Endothelial cell of umbilical vein (primary cell): ENCODE results near the gene DSP. TPM values are rescaled to one million over a fixed set of nuclear protein-coding genes. Genes with fewer than 3 reads are reported as not detected.

Experiments used
- BruUV-seq: library from RNA; stranded (reverse); fragments of 400-500 nt; replicated peaks from 2 replicates; lab custom pipeline; 2021; lab: Mats Ljungman, UMichigan
- CTCF ChIA-PET: fragments of 300-600, 350-600 bp; sonication (Branson Sonifier 250); formaldehyde crosslinking; loops from one replicate; lab custom pipeline; 2021; ENCODE audit warnings: antibody characterized with exemption, inconsistent platforms; lab: Charles Lee
- POLR2A ChIA-PET: fragments of 300-600, 350-600 bp; sonication (Branson Sonifier 250); formaldehyde crosslinking; loops from one replicate; lab custom pipeline; 2021; ENCODE audit warnings: antibody characterized with exemption, inconsistent platforms; lab: Charles Lee
- DNase-seq: peaks from one replicate; pipeline ENCODE4 v3.0.0-alpha.2; 2011; ENCODE audit warnings: low read depth, low spot score
- FAIRE-seq: peaks from 2 replicates; lab custom pipeline; 2011; peaks lifted over from hg19 to GRCh38; lab: Jason Lieb, UNC
- H2AFZ ChIP-seq: 2 replicates; pipeline ENCODE4 v1.6.0; 2012; ENCODE audit warnings: low read depth, low read length, control low read depth, inconsistent platforms
- H3K27ac ChIP-seq: 2 replicates; pipeline ENCODE4 v1.5.1; 2011; ENCODE audit warnings: low read depth, mild to moderate bottlenecking, control low read depth, low read length, moderate library complexity; ENCODE audit not compliant: insufficient read depth
- H3K27me3 ChIP-seq, 2 experiments: 2 replicates each; pipeline versions ENCODE4 v1.6.0 to v1.6.1; 2011; ENCODE audit warnings: low read length in 2 of 2, mixed read lengths in 1 of 2; ENCODE audit not compliant: control insufficient read depth in 2 of 2, insufficient read depth in 2 of 2
- H3K36me3 ChIP-seq, 2 experiments: 2 replicates in 1 of 2; 3 replicates in 1 of 2; pipeline ENCODE4 v1.5.1; 2011; ENCODE audit warnings: low read length in 2 of 2, mild to moderate bottlenecking in 1 of 2, moderate library complexity in 1 of 2; ENCODE audit not compliant: control insufficient read depth in 2 of 2, insufficient read depth in 2 of 2; ENCODE audit errors: extremely low read depth in 1 of 2
- H3K4me1 ChIP-seq: 3 replicates; pipeline ENCODE4 v1.5.1; 2011; ENCODE audit warnings: mild to moderate bottlenecking, low read length; ENCODE audit not compliant: control insufficient read depth, insufficient read depth; ENCODE audit errors: extremely low read depth
- H3K4me2 ChIP-seq: 2 replicates; pipeline ENCODE4 v1.6.1; 2011; ENCODE audit warnings: low read length, control low read depth, mixed read lengths; ENCODE audit not compliant: insufficient read depth
- H3K4me3 ChIP-seq, 3 experiments: fragments of 200-600 bp in 1 of 3; sonication (generic), shearing (Covaris generic) in 1 of 3; replicated peaks in 1 of 3; 2 replicates each; pipeline ENCODE4 v1.5.1; 2011 to 2016; ENCODE audit warnings: control low read depth in 3 of 3, low read length in 3 of 3, mild to moderate bottlenecking in 2 of 3, inconsistent platforms in 1 of 3, low read depth in 1 of 3, moderate library complexity in 1 of 3; ENCODE audit not compliant: insufficient read depth in 1 of 3
- H3K79me2 ChIP-seq: 2 replicates; pipeline ENCODE4 v1.6.0; 2012; ENCODE audit warnings: low read length, inconsistent platforms; ENCODE audit not compliant: control insufficient read depth, insufficient read depth
- H3K9ac ChIP-seq: replicated peaks from 2 replicates; pipeline ENCODE3; 2011; ENCODE audit warnings: low read length, control low read depth; ENCODE audit not compliant: insufficient read depth; ENCODE audit errors: extremely low read depth
- H3K9me1 ChIP-seq: replicated peaks from 3 replicates; pipeline ENCODE4 v1.6.0; 2011; ENCODE audit warnings: mild to moderate bottlenecking, low read length; ENCODE audit not compliant: control insufficient read depth, insufficient read depth; ENCODE audit errors: extremely low read depth
- H3K9me3 ChIP-seq: replicated peaks from 2 replicates; pipeline ENCODE4 v1.5.1; 2012; ENCODE audit warnings: low read length, inconsistent platforms; ENCODE audit not compliant: control insufficient read depth, insufficient read depth
- H4K20me1 ChIP-seq: replicated peaks from 2 replicates; pipeline ENCODE3; 2011; ENCODE audit warnings: mild to moderate bottlenecking, low read length; ENCODE audit not compliant: control insufficient read depth, insufficient read depth; ENCODE audit errors: extremely low read depth
- EZH2 ChIP-seq: IDR thresholded peaks from 2 replicates; pipeline ENCODE4 v1.6.1; 2012; ENCODE audit warnings: borderline replicate concordance, low read depth, mild to moderate bottlenecking, moderate library complexity, low read length, inconsistent platforms; ENCODE audit not compliant: severe bottlenecking
- FOS ChIP-seq: IDR thresholded peaks from 2 replicates; pipeline ENCODE4 v1.6.1; 2011; ENCODE audit warnings: mild to moderate bottlenecking, low read length, moderate library complexity, borderline replicate concordance; ENCODE audit not compliant: insufficient read depth
- GATA2 ChIP-seq: IDR thresholded peaks from 2 replicates; pipeline ENCODE4 v1.7.0; 2011; ENCODE audit warnings: low read depth, mild to moderate bottlenecking, moderate library complexity, mixed read lengths, low read length; ENCODE audit not compliant: insufficient read length, insufficient read depth
- JUN ChIP-seq: IDR thresholded peaks from 2 replicates; pipeline ENCODE4 v1.6.1; 2011; ENCODE audit warnings: borderline replicate concordance, low read depth; ENCODE audit not compliant: insufficient read length, insufficient read depth
- MYC ChIP-seq: IDR thresholded peaks from one replicate; pipeline ENCODE4 v1.6.1; 2011; ENCODE audit warnings: mild to moderate bottlenecking, low read depth, low read length
- POLR2A ChIP-seq: IDR thresholded peaks from 2 replicates; pipeline ENCODE4 v1.6.1; 2012; ENCODE audit warnings: low read depth, mild to moderate bottlenecking, control low read depth, low read length
- POLR2AphosphoS5 ChIP-seq: IDR thresholded peaks from 2 replicates; pipeline ENCODE4 v1.6.1; 2012; ENCODE audit warnings: low read depth, mild to moderate bottlenecking, control low read depth, low read length, moderate library complexity; ENCODE audit not compliant: insufficient read depth
- dilution Hi-C: fragments of 300-500 bp; cut with MboI; formaldehyde crosslinking; loops from one replicate; pipeline ENCODE4 v1.15.0; 2019; ENCODE audit warnings: low sequenced_read_pairs; ENCODE audit not compliant: extremely low pct_ligation_motif_present
- intact Hi-C: fragments of 100-400 bp; cut with micrococcal nuclease; formaldehyde crosslinking; loops from one replicate; pipeline ENCODE4 v1.10.0; 2022
- polyA plus RNA-seq, 4 experiments: library from polyadenylated mRNA; depleted of rRNA in 3 of 4; stranded (reverse) in 3 of 4; unstranded in 1 of 4; fragments of >200 nt; gene quantifications; 2 replicates each; pipeline versions ENCODE4 v1.2.1 to v1.2.3, GENCODE V29; 2011 to 2012; ENCODE audit warnings: missing spikeins in 1 of 4
- total RNA-seq: library from RNA; stranded (reverse); gene quantifications from 2 replicates; pipeline ENCODE4 v1.2.3, GENCODE V29; 2021
- TF ChIP-seq, protein P1 (sequence below): IDR thresholded peaks from 2 replicates; pipeline ENCODE4 v1.6.1; 2011; ENCODE audit not compliant: insufficient read depth, insufficient read length
- TF ChIP-seq, protein P2 (sequence below), 2 donors: IDR thresholded peaks; 1 replicate in 1 of 2; 2 replicates in 1 of 2; pipeline ENCODE4 v1.5.1; 2011; ENCODE audit warnings: low read length in 2 of 2, mild to moderate bottlenecking in 2 of 2, moderate library complexity in 2 of 2, control low read depth in 1 of 2, inconsistent platforms in 1 of 2, low read depth in 1 of 2; ENCODE audit not compliant: insufficient read depth in 1 of 2; ENCODE audit errors: extremely low read depth in 1 of 2

Gene DSP
- total and polyA plus RNA-seq, 2 donors (not counting 3 experiments of a cell fraction or from before 2014, with no cell fraction given): 0.03 to 0.77 TPM

DNA sequence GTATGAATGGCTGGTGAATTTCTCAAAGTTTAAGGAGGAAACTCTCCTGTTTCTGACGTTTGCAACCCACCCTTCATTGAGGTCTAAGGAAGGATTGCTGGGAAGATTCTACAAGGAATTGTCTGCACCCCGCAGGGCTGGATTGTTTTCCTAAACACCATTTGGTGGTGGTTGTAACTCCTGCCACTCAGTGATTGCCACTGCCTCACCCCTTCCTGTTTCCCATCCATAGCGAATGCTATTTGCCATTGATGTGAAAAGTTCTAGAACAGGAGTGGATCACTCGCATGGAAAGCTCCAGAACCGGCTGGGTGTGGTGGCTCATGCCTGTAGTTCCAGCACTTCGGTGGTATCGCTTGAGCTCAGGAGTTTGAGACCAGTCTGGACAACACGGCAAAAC is 8.7 kb upstream of the DSP start:
- Histone ChIP-seq H3K4me1 (no peaks in the 10 kb centered on the region), H3K27me3 (peaks cover 9 to 17% of the 10 kb centered on the region in 2 experiments), H3K9me3 (no peaks in the 10 kb centered on the region), H3K4me2 (no peak overlapping the region), H3K79me2 (no peaks in the 10 kb centered on the region), H4K20me1 (no peaks in the 10 kb centered on the region), H3K9ac (no peak overlapping the region), H3K9me1 (no peaks in the 10 kb centered on the region), H3K4me3 (no peak overlapping the region), H2AFZ (no peak overlapping the region), H3K27ac (no peak overlapping the region), H3K36me3 (no peaks in the 10 kb centered on the region)
- ChIA-PET POLR2A (no interaction called here), CTCF (no interaction called here)
- DNase-seq (no peak), FAIRE-seq (no peak)
- BruUV-seq: no TSS peak
- TF ChIP-seq JUN (no peak), POLR2AphosphoS5 (no peak), POLR2A (no peak), MYC (no peak), GATA2 (no peak), FOS (no peak), EZH2 (no peak)
- TF ChIP-seq, protein P1, sequence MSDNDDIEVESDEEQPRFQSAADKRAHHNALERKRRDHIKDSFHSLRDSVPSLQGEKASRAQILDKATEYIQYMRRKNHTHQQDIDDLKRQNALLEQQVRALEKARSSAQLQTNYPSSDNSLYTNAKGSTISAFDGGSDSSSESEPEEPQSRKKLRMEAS: no peak
- TF ChIP-seq, protein P2, sequence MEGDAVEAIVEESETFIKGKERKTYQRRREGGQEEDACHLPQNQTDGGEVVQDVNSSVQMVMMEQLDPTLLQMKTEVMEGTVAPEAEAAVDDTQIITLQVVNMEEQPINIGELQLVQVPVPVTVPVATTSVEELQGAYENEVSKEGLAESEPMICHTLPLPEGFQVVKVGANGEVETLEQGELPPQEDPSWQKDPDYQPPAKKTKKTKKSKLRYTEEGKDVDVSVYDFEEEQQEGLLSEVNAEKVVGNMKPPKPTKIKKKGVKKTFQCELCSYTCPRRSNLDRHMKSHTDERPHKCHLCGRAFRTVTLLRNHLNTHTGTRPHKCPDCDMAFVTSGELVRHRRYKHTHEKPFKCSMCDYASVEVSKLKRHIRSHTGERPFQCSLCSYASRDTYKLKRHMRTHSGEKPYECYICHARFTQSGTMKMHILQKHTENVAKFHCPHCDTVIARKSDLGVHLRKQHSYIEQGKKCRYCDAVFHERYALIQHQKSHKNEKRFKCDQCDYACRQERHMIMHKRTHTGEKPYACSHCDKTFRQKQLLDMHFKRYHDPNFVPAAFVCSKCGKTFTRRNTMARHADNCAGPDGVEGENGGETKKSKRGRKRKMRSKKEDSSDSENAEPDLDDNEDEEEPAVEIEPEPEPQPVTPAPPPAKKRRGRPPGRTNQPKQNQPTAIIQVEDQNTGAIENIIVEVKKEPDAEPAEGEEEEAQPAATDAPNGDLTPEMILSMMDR (IDR thresholded peaks at IDR 0.05; ENCODE audit: extremely low read depth in 1 of 2, insufficient read depth in 1 of 2, low read depth in 1 of 2, low read length in 2 of 2): no peak
- dilution Hi-C loops (no loop called here), intact Hi-C loops (no loop called here)
